ENCODE measurements around the gene DROSHA.
"Not testable (repeated sequence)": the region's sequence is repeated elsewhere in the genome, so short reads cannot be mapped to it uniquely, and the experiment has no call there.

Gene DROSHA

GRCh38 chr5:31381299-31381698 is 150.6 kb downstream of the DROSHA start:
- Mint-ChIP-seq H3K27me3 (ENCODE audit: low read depth) (no peaks in the 10 kb centered on the region), H3K9me3 (no peaks in the 10 kb centered on the region), H3K36me3 (ENCODE audit: low read depth) (no peaks in the 10 kb centered on the region), H3K4me1 (ENCODE audit: low read depth) (no peaks in the 10 kb centered on the region), H3K27ac (no peak overlapping the region), H3K4me3 (no peak overlapping the region)

- Mint-ChIP-seq H3K9me3 (no peaks in the 10 kb centered on the region), H3K36me3 (ENCODE audit: low read depth) (no peaks in the 10 kb centered on the region), H3K27ac (no peak overlapping the region), H3K27me3 (ENCODE audit: low read depth) (no peaks in the 10 kb centered on the region), H3K4me3 (no peak overlapping the region), H3K4me1 (ENCODE audit: low read depth) (no peaks in the 10 kb centered on the region)
Observed at GRCh38 chr5:31380049-31380448, 151.8 kb downstream of the DROSHA start.

- Mint-ChIP-seq H3K27me3 (ENCODE audit: low read depth) (no peaks in the 10 kb centered on the region), H3K27ac (no peak overlapping the region), H3K4me1 (ENCODE audit: low read depth) (no peaks in the 10 kb centered on the region), H3K4me3 (no peak overlapping the region), H3K9me3 (no peaks in the 10 kb centered on the region), H3K36me3 (ENCODE audit: low read depth) (no peaks in the 10 kb centered on the region)
Observed at GRCh38 chr5:31378838-31379237, 153.1 kb downstream of the DROSHA start.

- no peaks in the 10 kb centered on the region for H3K27me3 Mint-ChIP-seq (ENCODE audit: low read depth)
Observed at GRCh38 chr5:31378136-31378535, 153.8 kb downstream of the DROSHA start.

GRCh38 chr5:31377274-31377946 is 154.5 kb downstream of the DROSHA start:
- no peaks in the 10 kb centered on the region for H3K4me1 Mint-ChIP-seq (ENCODE audit: low read depth)
- H3K4me3 Mint-ChIP-seq = no peak overlapping the region
- H3K9me3 Mint-ChIP-seq = no peaks in the 10 kb centered on the region
- no peaks in the 10 kb centered on the region for H3K36me3 Mint-ChIP-seq (ENCODE audit: low read depth)
- H3K27ac Mint-ChIP-seq = no peak overlapping the region
- no peaks in the 10 kb centered on the region for H3K27me3 Mint-ChIP-seq (ENCODE audit: low read depth)

More at GRCh38 chr5:31378136-31378535, 153.8 kb downstream of the DROSHA start:
- Mint-ChIP-seq H3K4me1 (ENCODE audit: low read depth) (no peaks in the 10 kb centered on the region), H3K9me3 (no peaks in the 10 kb centered on the region), H3K27ac (no peak overlapping the region), H3K4me3 (no peak overlapping the region), H3K36me3 (ENCODE audit: low read depth) (no peaks in the 10 kb centered on the region)

GRCh38 chr5:31375999-31376720 is 155.7 kb downstream of the DROSHA start:
- Mint-ChIP-seq H3K27ac (no peak overlapping the region), H3K4me3 (no peak overlapping the region), H3K27me3 (ENCODE audit: low read depth) (no peaks in the 10 kb centered on the region), H3K4me1 (ENCODE audit: low read depth) (no peaks in the 10 kb centered on the region), H3K9me3 (no peaks in the 10 kb centered on the region), H3K36me3 (ENCODE audit: low read depth) (no peaks in the 10 kb centered on the region)

GRCh38 chr5:31372124-31372523 is 159.8 kb downstream of the DROSHA start:
- H3K4me3 Mint-ChIP-seq = no peak overlapping the region
- H3K27ac Mint-ChIP-seq = no peak overlapping the region
- H3K36me3 Mint-ChIP-seq (ENCODE audit: low read depth) = no peaks in the 10 kb centered on the region
- H3K9me3 Mint-ChIP-seq = no peaks in the 10 kb centered on the region
- no peaks in the 10 kb centered on the region for H3K27me3 Mint-ChIP-seq (ENCODE audit: low read depth)
- no peaks in the 10 kb centered on the region for H3K4me1 Mint-ChIP-seq (ENCODE audit: low read depth)

GRCh38 chr5:31366941-31367340 is 165.0 kb downstream of the DROSHA start:
- Mint-ChIP-seq H3K36me3 (ENCODE audit: low read depth) (no peaks in the 10 kb centered on the region), H3K27me3 (ENCODE audit: low read depth) (no peaks in the 10 kb centered on the region), H3K4me1 (ENCODE audit: low read depth) (no peaks in the 10 kb centered on the region), H3K4me3 (no peak overlapping the region), H3K9me3 (peaks cover 8% of the 10 kb centered on the region), H3K27ac (no peak overlapping the region)

GRCh38 chr5:31365776-31366175 is 166.1 kb downstream of the DROSHA start:
- Mint-ChIP-seq H3K9me3 (peaks cover 8% of the 10 kb centered on the region), H3K36me3 (ENCODE audit: low read depth) (no peaks in the 10 kb centered on the region), H3K4me1 (ENCODE audit: low read depth) (no peaks in the 10 kb centered on the region), H3K27ac (no peak overlapping the region), H3K4me3 (no peak overlapping the region), H3K27me3 (ENCODE audit: low read depth) (no peaks in the 10 kb centered on the region)

GRCh38 chr5:31364881-31365636 is 166.8 kb downstream of the DROSHA start:
- Mint-ChIP-seq H3K27ac (no peak overlapping the region), H3K27me3 (ENCODE audit: low read depth) (no peaks in the 10 kb centered on the region), H3K4me1 (ENCODE audit: low read depth) (no peaks in the 10 kb centered on the region), H3K4me3 (no peak overlapping the region), H3K9me3 (peaks cover 8% of the 10 kb centered on the region), H3K36me3 (ENCODE audit: low read depth) (no peaks in the 10 kb centered on the region)

- Mint-ChIP-seq H3K4me1 (ENCODE audit: low read depth) (no peaks in the 10 kb centered on the region), H3K4me3 (no peak overlapping the region), H3K9me3 (peaks cover 8% of the 10 kb centered on the region), H3K27ac (no peak overlapping the region), H3K36me3 (ENCODE audit: low read depth) (no peaks in the 10 kb centered on the region), H3K27me3 (ENCODE audit: low read depth) (no peaks in the 10 kb centered on the region)
Observed at GRCh38 chr5:31362931-31363568, 168.8 kb downstream of the DROSHA start.

- no peaks in the 10 kb centered on the region for H3K36me3 Mint-ChIP-seq (ENCODE audit: low read depth)
- H3K9me3 Mint-ChIP-seq = peaks cover 10% of the 10 kb centered on the region
- H3K4me1 Mint-ChIP-seq (ENCODE audit: low read depth) = no peaks in the 10 kb centered on the region
- H3K27me3 Mint-ChIP-seq (ENCODE audit: low read depth) = no peaks in the 10 kb centered on the region
- H3K4me3 Mint-ChIP-seq = no peak overlapping the region
- no peak overlapping the region for H3K27ac Mint-ChIP-seq
Observed at GRCh38 chr5:31362529-31362900, 169.4 kb downstream of the DROSHA start.

GRCh38 chr5:31361704-31362528 is 170.0 kb downstream of the DROSHA start:
- H3K27ac Mint-ChIP-seq; H3K4me1 Mint-ChIP-seq (ENCODE audit: low read depth); H3K4me3 Mint-ChIP-seq; H3K36me3 Mint-ChIP-seq (ENCODE audit: low read depth); H3K27me3 Mint-ChIP-seq (ENCODE audit: low read depth): not testable (repeated sequence)
- peaks cover 12% of the 10 kb centered on the region for H3K9me3 Mint-ChIP-seq

GRCh38 chr5:31361234-31361633 is 170.7 kb downstream of the DROSHA start:
- Mint-ChIP-seq H3K4me1 (ENCODE audit: low read depth) (no peaks in the 10 kb centered on the region), H3K27me3 (ENCODE audit: low read depth) (no peaks in the 10 kb centered on the region), H3K9me3 (peaks cover 12% of the 10 kb centered on the region), H3K4me3 (no peak overlapping the region), H3K36me3 (ENCODE audit: low read depth) (no peaks in the 10 kb centered on the region), H3K27ac (no peak overlapping the region)
